ENCODE data around the gene PKMYT1.

Gene PKMYT1
- total RNA-seq, result 0.05 to 6.1 (median 5.4) reads per million in 3 experiments

- peak; percentile 93 for DNase-seq
These were observed at the start of gene PKMYT1 for GRCh38 chr16:2980227-2981176. Gene PKMYT1, minus strand, starts transcription at chr16:2980446. Its CDS starts 789 bp downstream, at chr16:2979657.

GRCh38 chr16:3029491-3030221 lies 49.4 kb upstream of the PKMYT1 start:
- DNase-seq, result peak; percentile 25

- DNase-seq, result no peak
These were observed 48.6 kb upstream of the PKMYT1 start for GRCh38 chr16:3028716-3029319.

- DNase-seq, result peak; percentile 79
These were observed 47.9 kb upstream of the PKMYT1 start for GRCh38 chr16:3027983-3028715.

- DNase-seq, result no peak
These were observed 47.2 kb upstream of the PKMYT1 start for GRCh38 chr16:3027489-3027795.

GRCh38 chr16:3026609-3027488 lies 46.6 kb upstream of the PKMYT1 start:
- DNase-seq, result no peak

GRCh38 chr16:3026003-3026378 lies 45.7 kb upstream of the PKMYT1 start:
- no peak for DNase-seq

GRCh38 chr16:3025032-3026002 lies 45.1 kb upstream of the PKMYT1 start:
- no peak for DNase-seq

- DNase-seq, result peak; percentile 93
These were observed 43.6 kb upstream of the PKMYT1 start, which contains the start of the genes HCFC1R1 and THOC6 for GRCh38 chr16:3023669-3024478. Gene HCFC1R1, minus strand, starts transcription at chr16:3023942. Its CDS starts 1 bp downstream, at chr16:3023941. Gene THOC6, plus strand, starts transcription at chr16:3024035. Its CDS starts 292 bp downstream, at chr16:3024327.

GRCh38 chr16:3023415-3023668 lies 43.1 kb upstream of the PKMYT1 start:
- no peak for DNase-seq

- DNase-seq, result no peak
These were observed 42.6 kb upstream of the PKMYT1 start for GRCh38 chr16:3022684-3023414.

- DNase-seq, result peak; percentile 50
These were observed 42.0 kb upstream of the PKMYT1 start for GRCh38 chr16:3022208-3022683.

- peak; percentile 55 for DNase-seq
These were observed 41.4 kb upstream of the PKMYT1 start for GRCh38 chr16:3021449-3022207.

- DNase-seq, result peak; percentile 48
These were observed 40.6 kb upstream of the PKMYT1 start for GRCh38 chr16:3020604-3021448.

GRCh38 chr16:3020247-3020603 lies 40.0 kb upstream of the PKMYT1 start, which contains the start of gene TNFRSF12A:
Gene TNFRSF12A, plus strand, starts transcription at chr16:3020368. Its CDS starts 30 bp downstream, at chr16:3020398.
- DNase-seq, result peak; percentile 50

GRCh38 chr16:3019594-3020246 lies 39.5 kb upstream of the PKMYT1 start:
- no peak for DNase-seq
